CD4-positive, alpha-beta T cell treated with Interleukin-12 subunit alpha and Interleukin-12 subunit beta, for 1 hour (primary cell): ENCODE data around the gene SLC4A8.
"Not testable (repeated sequence)": the region's sequence is repeated elsewhere in the genome, so short reads cannot be mapped to it uniquely, and the experiment has no call there.

Experiments
- DNase-seq: peaks from one replicate; pipeline ENCODE4 v3.0.0-alpha.2; 2020

Gene SLC4A8

DNA sequence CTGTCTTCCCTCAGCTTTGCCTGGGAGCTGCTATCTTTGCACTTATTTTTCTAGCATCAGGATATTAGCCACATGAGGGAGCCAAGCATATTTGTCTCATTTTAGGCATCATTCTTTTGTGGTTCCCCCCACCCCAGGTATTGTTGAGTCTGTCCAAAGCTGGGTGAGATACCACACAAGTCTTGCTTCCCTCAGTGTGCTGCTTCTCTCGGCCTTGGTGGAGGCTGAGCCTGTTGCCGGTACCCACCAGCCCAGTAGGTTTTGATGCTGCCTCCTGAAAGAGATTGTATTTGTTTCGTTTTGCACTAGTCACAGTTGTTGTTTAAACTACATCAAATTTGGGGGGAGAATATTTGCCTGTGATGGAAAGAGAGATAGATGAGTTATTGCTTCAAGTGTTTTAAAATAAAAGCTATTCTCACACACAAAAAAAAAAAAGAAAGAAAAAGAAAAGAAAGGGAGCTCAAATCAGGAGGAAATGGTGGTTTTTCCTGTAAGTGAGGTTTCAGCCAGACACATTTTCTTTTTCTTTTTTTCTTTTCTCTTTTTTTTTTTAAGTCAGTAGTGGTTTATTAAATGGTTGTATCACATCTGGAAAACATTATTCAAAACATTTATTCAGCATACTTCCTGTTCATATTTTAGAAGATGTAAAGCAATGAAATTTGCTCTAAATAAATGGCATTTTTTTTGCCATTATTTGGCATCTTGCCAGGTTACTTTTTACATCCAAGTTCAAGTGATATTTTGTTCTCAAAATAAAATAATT is 58.5 kb downstream of the SLC4A8 start:
- peak; percentile 30 for DNase-seq

DNA sequence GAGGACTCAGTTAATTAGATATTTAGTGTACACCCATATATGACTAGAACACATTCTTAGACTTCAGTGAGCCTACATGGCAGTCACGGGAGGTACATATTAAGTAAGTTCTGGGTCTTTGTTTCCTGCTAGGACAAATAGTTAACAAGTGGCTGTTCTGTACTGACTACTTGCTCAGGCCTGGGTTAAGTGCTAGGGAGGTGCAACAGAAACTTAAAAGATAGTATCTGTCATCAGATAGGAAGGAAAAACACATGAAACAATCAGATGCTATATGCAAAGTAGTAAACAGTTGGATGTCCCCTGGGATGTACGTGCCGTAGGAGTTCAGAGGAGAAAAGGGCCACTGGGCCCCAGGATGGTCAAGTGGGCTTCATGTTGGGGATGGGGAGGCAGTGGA is 59.5 kb downstream of the SLC4A8 start:
- no peak for DNase-seq

DNA sequence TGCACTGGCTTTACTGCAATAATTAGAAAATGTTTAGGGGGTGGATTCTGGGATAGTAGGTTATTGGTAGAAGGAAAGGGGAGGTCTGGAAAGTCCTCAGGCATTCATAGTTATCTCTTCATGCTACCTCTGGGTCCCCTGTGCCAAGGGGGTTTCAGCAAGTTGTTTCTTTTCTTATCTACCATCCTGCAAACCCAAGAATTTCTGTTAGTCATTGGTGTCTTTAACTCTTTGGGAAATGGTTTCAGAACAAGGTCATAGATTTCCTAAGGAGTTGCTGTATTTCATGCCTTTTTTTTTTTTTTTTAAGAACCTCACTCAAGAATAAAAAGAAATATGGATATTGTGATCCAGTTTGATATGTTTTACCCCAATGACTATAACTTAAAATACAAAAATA is 63.6 kb downstream of the SLC4A8 start:
- DNase-seq: no peak

DNA sequence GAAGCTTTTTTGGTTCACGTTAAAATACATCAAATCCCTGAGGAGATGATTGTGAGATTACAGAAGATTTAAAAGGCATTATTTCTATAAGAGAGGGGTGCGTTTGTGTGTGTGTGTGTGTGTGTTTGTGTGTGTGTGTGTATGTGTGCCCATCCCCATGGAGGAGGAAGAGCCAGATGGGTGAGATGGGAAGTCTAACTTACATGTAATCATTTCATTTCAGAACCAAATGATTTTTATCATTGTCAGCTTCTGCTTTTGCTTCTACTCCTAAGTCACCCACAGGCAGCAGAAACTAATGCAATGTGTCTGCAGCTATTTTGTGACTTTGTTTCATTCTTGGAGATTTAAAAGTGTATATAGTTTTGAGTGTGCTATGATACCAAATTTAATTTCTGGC is 68.7 kb downstream of the SLC4A8 start:
- DNase-seq: no peak

DNA sequence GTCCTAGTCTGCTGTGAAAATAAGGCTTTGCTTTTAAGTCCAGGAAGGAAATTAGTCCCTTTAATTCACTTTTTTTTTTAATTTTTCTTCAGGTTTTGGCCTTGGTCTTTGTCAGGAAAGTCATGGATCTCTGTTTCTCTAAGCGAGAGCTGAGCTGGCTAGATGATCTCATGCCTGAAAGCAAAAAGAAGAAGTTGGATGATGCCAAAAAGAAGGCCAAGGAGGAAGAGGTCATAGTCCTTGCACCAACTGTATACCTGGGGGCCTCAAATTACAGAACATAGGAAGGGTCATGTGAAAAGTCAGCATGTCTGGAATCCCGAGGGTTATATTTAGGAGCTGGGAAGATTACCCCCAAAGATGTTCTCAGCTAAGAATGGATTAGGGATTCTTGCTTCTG is 72.3 kb downstream of the SLC4A8 start:
- no peak for DNase-seq

DNA sequence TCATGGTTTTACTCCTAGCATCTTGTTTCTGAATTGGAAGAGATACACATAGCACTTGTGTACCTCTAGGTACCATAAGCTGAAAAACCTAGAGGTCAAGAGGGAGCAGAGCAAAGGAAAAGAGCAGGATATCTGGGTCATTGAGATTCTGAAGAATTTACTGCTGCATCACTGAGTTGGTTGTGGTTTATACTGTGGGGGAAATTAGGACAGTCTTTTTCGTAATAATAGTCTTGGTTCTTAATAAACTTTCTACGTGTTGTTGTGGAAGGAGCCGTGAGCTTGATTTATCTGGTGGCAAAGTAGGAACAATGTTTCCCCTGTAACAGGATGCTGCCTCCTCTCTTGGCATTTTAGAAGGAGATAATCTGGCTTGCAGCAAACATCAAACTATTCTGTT is 80.2 kb downstream of the SLC4A8 start:
- DNase-seq: no peak

DNA sequence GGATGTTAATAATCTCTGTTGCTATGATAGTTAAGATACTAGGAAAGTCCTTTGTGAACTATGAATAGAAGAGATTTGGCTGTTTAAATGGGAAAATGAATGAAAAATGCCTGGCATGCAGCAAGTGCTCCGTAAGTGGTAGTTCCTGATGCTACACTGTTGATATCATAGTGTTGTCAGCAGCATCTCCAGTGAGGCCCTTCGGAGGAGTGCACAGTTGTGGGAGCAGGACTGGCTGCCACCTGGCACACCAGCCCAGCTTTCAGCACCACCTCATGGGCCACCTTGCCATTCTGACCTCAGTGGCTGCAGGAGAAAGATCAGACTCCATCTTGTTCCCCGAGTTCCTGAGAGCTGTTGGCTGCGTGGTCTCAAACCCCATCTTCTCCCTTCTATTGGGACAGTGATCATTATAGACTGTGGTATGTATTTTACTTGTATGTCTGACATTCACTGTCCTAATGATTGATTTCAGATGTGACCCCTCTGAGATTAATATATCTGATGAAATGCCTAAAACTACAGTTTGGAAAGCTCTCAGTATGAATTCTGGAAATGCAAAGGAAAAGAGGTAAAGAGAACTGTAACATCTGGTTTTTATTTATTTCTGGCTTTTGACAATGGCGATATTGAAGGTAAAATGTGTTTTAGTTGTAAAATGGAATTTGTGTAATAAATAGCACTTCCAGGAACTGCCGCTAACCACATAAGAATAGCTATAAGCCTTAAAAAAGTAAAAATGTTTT is 80.9 kb downstream of the SLC4A8 start:
- DNase-seq: no peak

DNA sequence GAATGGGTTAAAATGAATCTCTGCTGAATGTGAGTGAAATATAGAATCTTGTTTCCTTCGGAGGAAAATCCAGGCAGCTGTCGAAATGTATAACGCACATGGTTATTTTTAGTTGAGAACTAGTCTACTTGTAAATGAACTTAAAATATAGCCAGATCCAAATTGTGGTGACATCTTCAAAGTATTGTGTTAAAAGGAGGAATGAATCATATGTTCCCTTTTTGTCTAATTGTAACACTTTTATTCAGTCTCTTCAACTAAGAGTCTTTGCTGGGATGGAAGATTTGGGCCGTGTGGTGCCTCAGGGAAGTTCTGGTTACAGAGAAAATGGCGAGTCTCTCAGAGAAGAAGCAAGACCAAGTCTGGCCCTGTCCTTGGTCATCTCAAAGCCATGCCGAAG is 82.5 kb downstream of the SLC4A8 start:
- no peak for DNase-seq

DNA sequence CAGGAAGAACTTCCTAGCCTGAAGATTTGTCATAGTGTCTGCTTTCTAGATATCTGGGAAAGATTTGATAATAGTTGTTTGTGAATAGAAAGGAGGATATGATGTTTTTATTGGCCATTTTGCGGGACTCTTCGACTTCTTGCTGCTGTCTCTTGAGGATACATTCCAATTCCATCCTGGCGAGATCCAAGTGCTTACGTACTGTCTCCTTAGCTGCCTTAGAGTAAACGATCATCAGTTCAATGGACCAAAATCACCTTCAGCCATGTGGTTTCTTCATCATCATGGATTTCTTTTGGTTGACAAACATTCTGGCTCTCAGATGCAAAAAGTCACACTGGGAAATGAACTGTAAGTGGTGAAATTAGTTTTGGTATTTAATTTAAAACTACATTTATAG is 83.7 kb downstream of the SLC4A8 start:
- no peak for DNase-seq

DNA sequence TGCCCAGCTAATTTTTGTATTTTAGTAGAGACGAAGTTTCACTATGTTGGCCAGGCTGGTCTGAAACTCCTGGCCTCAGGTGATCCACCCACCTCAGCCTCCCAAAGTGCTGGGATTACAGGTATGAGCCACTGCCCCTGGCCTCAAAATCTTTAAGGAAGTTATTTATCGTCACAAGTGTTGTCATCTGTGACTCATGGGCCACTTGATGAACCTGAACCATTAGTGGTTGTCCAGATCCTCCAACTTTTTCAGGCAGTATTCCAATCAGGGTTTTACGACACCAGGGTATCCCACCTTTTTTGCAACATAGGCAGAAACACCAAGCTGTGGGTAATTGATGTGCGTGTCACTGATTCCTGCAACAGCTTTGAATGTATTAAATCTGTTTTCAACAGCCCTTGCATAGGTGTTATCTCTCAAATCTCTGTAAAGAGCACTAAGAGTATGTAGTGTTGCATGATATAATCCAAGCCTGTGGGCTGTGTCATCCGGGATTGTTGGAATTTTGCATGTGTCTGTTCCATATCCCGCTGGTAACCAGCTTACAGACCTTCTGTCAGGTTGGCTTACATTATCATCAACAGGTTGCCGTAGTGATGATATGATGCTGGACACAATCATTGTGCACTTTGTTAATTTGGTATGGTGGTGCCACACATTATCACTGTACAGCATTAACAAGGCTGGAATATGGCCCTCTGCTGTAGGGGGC is 87.1 kb downstream of the SLC4A8 start:
- no peak for DNase-seq

DNA sequence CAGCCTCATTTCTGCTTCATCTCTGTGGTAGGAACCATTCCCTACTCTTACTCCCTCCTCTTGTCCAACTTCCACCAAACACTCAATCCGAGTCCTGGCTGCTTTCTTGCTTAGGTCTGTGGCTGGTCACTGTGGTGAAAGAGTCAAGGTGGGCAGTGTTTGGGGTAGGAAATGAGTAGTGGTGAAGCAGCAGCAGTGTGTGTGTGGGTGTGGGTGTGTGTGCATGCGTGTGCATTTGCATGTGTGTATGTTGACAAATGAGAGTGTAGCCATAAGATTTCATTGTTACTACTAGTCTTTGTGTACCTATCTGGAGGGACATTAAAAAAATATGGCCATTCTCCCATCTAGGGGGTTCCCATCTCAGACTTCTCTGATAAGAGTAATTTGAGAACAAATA is 87.8 kb downstream of the SLC4A8 start:
- no peak for DNase-seq

- DNase-seq: not testable (repeated sequence)
These were observed 90.4 kb downstream of the SLC4A8 start for GRCh38 chr12:51515037-51515436.

GRCh38 chr12:51517316-51517715 is 92.7 kb downstream of the SLC4A8 start:
- DNase-seq: no peak

DNA sequence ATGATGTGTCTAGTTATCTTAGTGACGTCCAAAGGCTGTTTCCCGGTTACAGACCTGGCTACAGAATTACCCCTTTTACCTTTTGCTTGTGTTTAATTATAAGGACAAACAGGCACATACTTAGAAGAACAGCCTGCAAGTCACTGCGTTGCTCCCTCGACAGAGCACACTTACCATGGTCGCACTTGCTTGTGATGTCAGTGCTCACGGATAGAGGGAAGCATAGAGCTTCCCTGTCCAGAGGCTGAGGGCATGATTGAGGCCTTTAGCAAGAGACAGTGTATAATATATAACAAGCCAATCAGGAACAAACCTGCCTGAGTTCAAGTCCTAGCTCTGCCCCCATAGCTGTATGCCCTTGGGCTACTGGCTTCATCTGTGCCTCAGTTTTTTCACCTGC is 93.2 kb downstream of the SLC4A8 start:
- no peak for DNase-seq

GRCh38 chr12:51519755-51520154 is 95.1 kb downstream of the SLC4A8 start:
- DNase-seq: no peak

DNA sequence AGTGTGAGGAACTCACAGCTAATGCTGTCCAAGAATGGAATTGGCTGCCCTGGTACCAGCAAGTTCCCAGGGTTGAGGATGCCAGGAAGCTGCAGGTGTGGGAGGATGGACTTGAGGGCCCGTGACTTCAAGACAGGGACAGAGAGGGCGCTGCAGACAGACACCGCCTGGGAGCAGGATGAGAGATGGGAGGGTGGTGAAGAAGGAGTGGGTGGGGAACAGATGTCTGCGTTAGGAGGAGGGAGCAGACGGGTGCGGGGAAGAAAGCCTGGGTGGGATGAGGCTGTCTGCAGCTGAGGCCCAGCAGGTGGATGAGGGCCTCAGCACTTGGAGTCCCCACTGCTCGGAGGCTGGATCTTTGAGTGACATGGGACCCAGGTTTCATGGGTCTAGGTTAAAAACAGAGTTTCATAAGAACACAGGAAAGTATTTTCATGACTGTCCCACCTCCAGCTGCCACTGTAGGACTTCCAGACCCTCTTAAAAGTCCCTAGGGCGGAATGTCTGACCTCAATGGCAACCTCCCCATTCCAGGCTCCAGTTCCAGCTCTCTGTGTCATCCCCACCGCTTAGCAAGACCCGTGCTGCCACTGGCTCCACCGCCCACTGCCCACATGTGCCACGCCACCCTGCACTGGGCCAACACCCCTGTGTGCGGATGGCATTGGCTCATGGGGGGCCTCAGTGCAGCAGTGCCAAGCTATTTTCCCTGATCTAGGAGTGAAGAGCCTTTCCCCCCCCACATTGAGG is 96.1 kb downstream of the SLC4A8 start:
- no peak for DNase-seq

- DNase-seq: no peak
These were observed 97.1 kb downstream of the SLC4A8 start for GRCh38 chr12:51521554-51522276.

DNA sequence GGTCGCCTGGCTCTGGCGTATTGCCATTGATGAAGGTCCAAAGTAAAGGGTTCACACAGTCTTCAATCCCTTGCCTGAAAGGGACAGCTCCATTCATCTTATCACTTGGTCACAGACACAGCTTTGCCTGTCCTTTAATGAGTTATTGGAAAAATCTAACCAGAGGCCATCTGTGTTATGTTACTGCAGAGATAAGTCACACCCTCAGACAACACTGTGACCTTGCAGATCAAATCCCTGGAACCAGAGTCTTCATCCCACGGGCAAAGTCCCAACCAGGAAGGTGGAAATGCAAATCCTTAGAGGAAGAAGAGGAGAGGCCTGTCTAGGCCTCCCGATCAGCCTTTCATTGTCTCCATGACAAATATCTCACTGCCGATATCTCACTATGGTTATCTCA is 98.1 kb downstream of the SLC4A8 start:
- DNase-seq: no peak

- DNase-seq: no peak
These were observed 99.8 kb downstream of the SLC4A8 start for GRCh38 chr12:51524386-51524901.

GRCh38 chr12:51525518-51525917 is 100.9 kb downstream of the SLC4A8 start:
- no peak for DNase-seq

GRCh38 chr12:51527966-51528365 is 103.3 kb downstream of the SLC4A8 start:
- DNase-seq: no peak
